Measurements from ENCODE around the gene CDK13. TPM values are rescaled to one million over a fixed set of nuclear protein-coding genes. Genes with fewer than 3 reads are reported as not detected.

The CDK13 gene
- total and polyA plus RNA-seq, 9 of the 15 experiments (the other 6 are each of a cell fraction or from before 2014, with no cell fraction given) = 9.8 to 46.1 (median 32.4) TPM

- H3K4me3 ChIP-seq = no peak overlapping the region
- no peaks in the 10 kb centered on the region for H3K9me1 ChIP-seq (ENCODE audit: control insufficient read depth, insufficient read depth, low read length)
- no peaks in the 10 kb centered on the region for H3K9me3 ChIP-seq (replicated peaks; ENCODE audit: control insufficient read depth, insufficient read depth, low read depth, low read length)
- ATAC-seq (no peak), FAIRE-seq (no peak), DNase-seq (ENCODE audit: extremely low read depth in 1 of 4, low spot score in 3 of 4) (no peak)
- no peaks in the 10 kb centered on the region for H3K27me3 ChIP-seq (ENCODE audit: control insufficient read depth in 2 of 2, insufficient read depth in 2 of 2, low read length in 2 of 2)
- H3K27ac ChIP-seq (ENCODE audit: extremely low read depth, low read depth, low read length) = no peak overlapping the region
- no peaks in the 10 kb centered on the region for H3K4me1 ChIP-seq (replicated peaks in 1 of 2; ENCODE audit: control insufficient read depth in 2 of 2, insufficient read depth in 2 of 2, low read length in 2 of 2)
- ChIA-PET POLR2A (no interaction called here), CTCF (ENCODE audit: low intra/inter-chr PET ratio) (no interaction called here)
- in situ Hi-C loops (cut with MboI) = no loop called here
- H3K9ac ChIP-seq (ENCODE audit: insufficient read depth in 1 of 2, low read depth in 2 of 2, low read length in 2 of 2) = no peak overlapping the region
- no peaks in the 10 kb centered on the region for H4K20me1 ChIP-seq (replicated peaks; ENCODE audit: control insufficient read depth, insufficient read depth, low read length)
- no peak overlapping the region for H2AFZ ChIP-seq (ENCODE audit: low read depth, low read length)
- intact Hi-C loops (cut with micrococcal nuclease) = no loop called here
- H3K36me3 ChIP-seq (ENCODE audit: control insufficient read depth, insufficient read depth, low read length) = peaks cover 42% of the 10 kb centered on the region; the same call in 2 of the 3 replicates
- H3K4me2 ChIP-seq (ENCODE audit: insufficient read depth, low read length) = no peak overlapping the region
- peaks cover 15% of the 10 kb centered on the region; the same call in 1 of the 3 replicates for H3K79me2 ChIP-seq (ENCODE audit: control insufficient read depth, insufficient read depth, low read length)
- 0 out of 2 replicates have a peak, but pooled peaks have one; percentile 11 for TF ChIP-seq C11orf30 (IDR thresholded peaks at IDR 0.05; ENCODE audit: low read depth)
- no peak for TF ChIP-seq RBM14 (IDR thresholded peaks at IDR 0.05; ENCODE audit: borderline replicate concordance, insufficient read depth, low read depth, low read length)
- TF ChIP-seq FOXP1 (CRISPR knock-in tag; IDR thresholded peaks at IDR 0.05) = no peak
- peak; percentile 46 for TF ChIP-seq ZNF316 (IDR thresholded peaks at IDR 0.05)
- BruUV-seq (replicated peaks) = no TSS peak
- 88% methylated on average over 5 of the region's 6 CpGs for WGBS (ENCODE audit: insufficient coverage, low coverage, missing lambda C conversion rate)
Observed at GRCh38 chr7:40000734-40001315, 50.8 kb downstream of the CDK13 start.

- Histone ChIP-seq H3K27ac (ENCODE audit: extremely low read depth, low read depth, low read length) (no peak overlapping the region), H3K9ac (ENCODE audit: insufficient read depth in 1 of 2, low read depth in 2 of 2, low read length in 2 of 2) (no peak overlapping the region), H3K9me1 (ENCODE audit: control insufficient read depth, insufficient read depth, low read length) (no peaks in the 10 kb centered on the region), H3K36me3 (ENCODE audit: control insufficient read depth, insufficient read depth, low read length) (peaks cover 47% of the 10 kb centered on the region; the same call in 2 of the 3 replicates), H3K9me3 (replicated peaks; ENCODE audit: control insufficient read depth, insufficient read depth, low read depth, low read length) (no peaks in the 10 kb centered on the region), H3K4me3 (no peak overlapping the region), H3K4me1 (replicated peaks in 1 of 2; ENCODE audit: control insufficient read depth in 2 of 2, insufficient read depth in 2 of 2, low read length in 2 of 2) (no peaks in the 10 kb centered on the region), H4K20me1 (replicated peaks; ENCODE audit: control insufficient read depth, insufficient read depth, low read length) (no peaks in the 10 kb centered on the region), H3K27me3 (ENCODE audit: control insufficient read depth in 2 of 2, insufficient read depth in 2 of 2, low read length in 2 of 2) (no peaks in the 10 kb centered on the region), H3K4me2 (ENCODE audit: insufficient read depth, low read length) (no peak overlapping the region), H2AFZ (ENCODE audit: low read depth, low read length) (no peak overlapping the region), H3K79me2 (ENCODE audit: control insufficient read depth, insufficient read depth, low read length) (peaks cover 7% of the 10 kb centered on the region; the same call in 1 of the 3 replicates)
- no peak for FAIRE-seq
- ATAC-seq = no peak
- CTCF ChIA-PET (ENCODE audit: low intra/inter-chr PET ratio) = no interaction called here
- WGBS (ENCODE audit: insufficient coverage, low coverage, missing lambda C conversion rate) = 94% methylated on average over 3 of the region's 3 CpGs
- no TSS peak for BruUV-seq (replicated peaks)
- POLR2A ChIA-PET = no interaction called here
- TF ChIP-seq TEAD4 (IDR thresholded peaks at IDR 0.05; ENCODE audit: low read length) = no peak
- TF ChIP-seq TEAD4 (CRISPR knock-in tag; IDR thresholded peaks at IDR 0.05; ENCODE audit: borderline replicate concordance) = no peak
- no peak for TF ChIP-seq MCM3 (IDR thresholded peaks at IDR 0.05)
- no peak for TF ChIP-seq KLF13 (tag; IDR thresholded peaks at IDR 0.05; ENCODE audit: borderline replicate concordance, low read depth)
- TF ChIP-seq TSC22D4 (tag; IDR thresholded peaks at IDR 0.05) = no peak
- in situ Hi-C loops (cut with MboI) (no loop called here), intact Hi-C loops (cut with micrococcal nuclease) (no loop called here)
- DNase-seq (ENCODE audit: extremely low read depth in 1 of 4, low spot score in 3 of 4) = no peak
Observed at GRCh38 chr7:40001649-40002048, 51.6 kb downstream of the CDK13 start.
